GM19324 (cell line): ENCODE data around the gene ZNF221.
A peak's percentile ranks its signal among the peaks of the same experiment; 100 is the strongest.

Source experiments
- ATAC-seq: cut with Tn5 transposase; IDR thresholded peaks from one replicate; pipeline ENCODE4 v1.9.1; 2021; ENCODE audit warnings: mild to moderate bottlenecking, moderate library complexity; ENCODE audit not compliant: unreplicated experiment, low FRiP score

The ZNF221 gene

DNA sequence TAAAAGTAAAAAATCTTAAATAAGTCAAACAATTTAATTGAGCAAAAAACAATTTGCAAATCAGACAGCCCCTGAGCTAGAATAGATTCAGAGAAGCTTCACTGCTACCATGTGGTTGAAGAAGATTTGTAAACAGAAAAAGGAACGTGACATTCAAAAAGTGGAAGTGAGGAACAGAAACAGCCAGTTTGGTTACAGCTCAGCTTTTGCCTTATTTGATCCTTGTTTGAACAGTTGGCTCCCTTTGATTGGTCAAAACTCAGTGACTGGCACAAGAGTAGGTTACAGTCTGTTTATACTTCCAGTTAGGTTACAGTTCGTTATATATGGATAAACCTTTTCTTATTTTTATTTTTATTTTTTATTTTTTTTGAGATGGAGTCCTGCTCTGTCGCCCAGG is 5.8 kb downstream of the ZNF221 start:
- no peak for ATAC-seq

GRCh38 chr19:43957891-43958290 is 6.9 kb downstream of the ZNF221 start:
- ATAC-seq, result no peak

DNA sequence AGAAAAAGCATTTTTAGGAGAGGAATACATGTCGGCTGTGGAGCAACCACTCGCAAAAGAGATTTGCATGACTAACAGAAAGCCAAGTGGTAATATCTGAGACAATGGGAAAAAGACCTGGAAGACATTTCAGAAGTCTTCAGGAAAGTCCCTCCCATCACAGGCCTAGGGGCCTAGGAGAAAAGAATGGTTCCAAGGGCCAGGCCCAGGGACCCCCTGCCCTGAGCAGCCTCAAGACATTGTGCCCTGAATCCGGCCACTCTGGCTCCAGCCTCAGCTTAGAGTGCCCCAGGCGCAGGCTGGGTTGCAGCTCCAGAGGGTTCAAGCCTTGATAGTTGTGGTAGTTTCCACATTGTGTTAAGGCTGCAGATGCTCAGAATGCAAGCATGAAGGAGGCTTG is 9.4 kb downstream of the ZNF221 start:
- no peak for ATAC-seq

DNA sequence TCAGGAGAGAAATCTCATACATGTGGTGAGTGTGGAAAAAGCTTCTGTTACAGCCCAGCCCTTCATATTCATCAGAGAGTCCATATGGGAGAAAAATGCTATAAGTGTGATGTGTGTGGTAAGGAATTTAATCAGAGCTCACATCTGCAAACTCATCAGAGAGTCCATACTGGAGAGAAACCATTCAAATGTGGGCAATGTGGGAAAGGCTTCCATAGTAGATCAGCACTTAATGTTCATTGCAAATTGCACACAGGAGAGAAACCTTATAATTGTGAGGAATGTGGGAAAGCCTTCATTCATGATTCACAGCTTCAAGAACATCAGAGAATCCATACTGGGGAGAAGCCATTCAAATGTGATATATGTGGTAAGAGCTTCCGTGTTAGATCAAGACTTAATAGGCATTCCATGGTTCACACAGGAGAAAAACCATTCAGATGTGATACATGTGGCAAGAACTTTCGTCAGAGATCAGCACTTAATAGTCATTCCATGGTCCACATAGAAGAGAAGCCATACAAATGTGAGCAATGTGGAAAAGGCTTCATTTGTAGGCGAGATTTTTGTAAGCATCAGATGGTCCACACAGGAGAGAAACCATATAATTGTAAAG is 15.2 kb downstream of the ZNF221 start:
- ATAC-seq, result no peak

DNA sequence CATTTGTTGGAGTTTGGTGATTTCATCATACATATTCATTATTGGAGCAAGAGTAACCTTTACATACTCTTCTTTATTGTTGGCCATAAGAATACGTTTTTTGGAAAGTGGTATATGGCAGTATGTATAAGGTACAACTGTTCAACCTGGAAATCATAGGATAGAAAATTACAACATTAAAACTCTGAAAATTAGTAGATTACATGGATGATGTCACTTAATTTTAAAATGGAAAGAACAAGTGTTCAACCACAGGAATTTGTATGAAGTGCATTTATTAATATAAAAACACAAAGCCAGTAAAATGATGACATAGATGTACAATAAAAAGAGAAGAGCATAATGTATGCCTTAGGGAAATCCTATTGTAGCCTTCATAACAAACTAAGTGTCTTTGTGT is 25.7 kb downstream of the ZNF221 start:
- no peak for ATAC-seq

DNA sequence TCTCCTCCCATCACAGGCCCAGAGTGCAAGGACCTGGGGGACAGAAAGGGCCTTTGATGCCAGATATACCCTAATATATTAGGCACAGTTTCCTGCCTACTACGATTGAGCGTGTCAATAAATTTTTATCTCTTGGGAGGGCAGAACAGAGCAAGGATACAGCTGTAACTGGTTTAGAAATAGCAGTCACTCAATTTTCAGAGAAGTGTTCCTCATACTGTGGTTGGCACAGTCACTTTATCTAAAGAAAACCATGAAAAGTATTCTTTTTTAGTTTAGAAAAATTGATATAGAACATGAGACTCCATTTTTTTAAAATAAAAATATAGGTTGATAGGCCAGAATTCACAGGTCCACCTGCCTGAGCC is 32.5 kb downstream of the ZNF221 start:
- peak; percentile 24 for ATAC-seq

DNA sequence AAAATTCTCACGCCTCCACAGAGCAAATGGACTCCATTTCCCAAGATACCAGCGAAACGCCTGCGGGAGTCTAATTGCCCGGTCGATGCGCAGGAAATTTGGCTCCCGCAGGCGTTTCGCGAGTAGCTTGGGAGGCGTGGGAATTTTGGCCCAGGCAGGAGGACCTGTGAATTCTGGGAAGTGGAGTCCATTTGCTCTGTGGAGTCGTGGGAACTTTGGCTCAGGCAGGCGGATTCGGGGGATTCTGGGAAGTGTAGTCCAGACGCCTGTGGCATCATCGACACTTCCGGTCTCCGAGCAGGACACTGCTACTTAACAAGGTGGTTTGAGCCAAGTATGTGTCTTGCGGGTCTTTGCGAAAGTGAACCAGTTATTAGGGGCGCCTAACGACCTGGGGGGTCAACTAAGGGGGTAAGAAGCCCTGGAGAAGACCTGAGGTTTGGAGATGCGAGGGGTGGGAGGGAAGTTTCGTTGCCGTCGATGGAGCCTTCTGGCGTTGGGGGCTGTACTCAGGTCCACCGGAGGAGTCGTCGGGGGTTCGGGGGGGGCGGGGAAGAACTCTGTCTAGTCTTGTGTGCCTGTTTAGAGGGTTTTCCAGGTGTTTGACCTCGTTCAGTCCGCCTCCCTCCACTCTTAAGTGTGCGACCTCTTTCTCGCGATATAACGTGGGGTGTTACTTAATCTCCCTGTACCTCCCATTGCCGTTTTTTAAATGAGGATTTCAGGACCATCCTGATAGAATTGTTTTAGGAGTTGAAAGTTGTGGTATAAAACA is 33.1 kb downstream of the ZNF221 start, which contains the start of gene ZNF155:
TSS of gene ZNF155 (plus strand) at position 277 of the 775 bp plus-strand sequence. CDS start 4,356 bp downstream, outside the sequence.
- peak; percentile 90 for ATAC-seq

DNA sequence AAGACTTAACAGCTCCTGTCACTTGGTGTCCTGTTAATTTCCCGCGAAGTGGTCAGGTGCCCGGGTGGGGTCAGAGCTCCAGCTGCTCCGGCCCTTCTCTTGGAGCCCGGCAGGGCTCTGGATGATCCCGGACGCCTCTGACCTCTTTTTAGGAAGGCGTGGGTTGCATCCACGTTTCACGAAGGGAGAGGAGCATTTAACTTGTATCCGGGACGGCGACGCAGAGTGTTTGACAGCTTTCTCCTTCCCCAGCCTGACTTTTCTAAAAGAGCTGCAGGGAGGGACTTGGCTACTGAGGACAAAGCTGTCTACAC is 33.6 kb downstream of the ZNF221 start:
- ATAC-seq, result peak; percentile 17

DNA sequence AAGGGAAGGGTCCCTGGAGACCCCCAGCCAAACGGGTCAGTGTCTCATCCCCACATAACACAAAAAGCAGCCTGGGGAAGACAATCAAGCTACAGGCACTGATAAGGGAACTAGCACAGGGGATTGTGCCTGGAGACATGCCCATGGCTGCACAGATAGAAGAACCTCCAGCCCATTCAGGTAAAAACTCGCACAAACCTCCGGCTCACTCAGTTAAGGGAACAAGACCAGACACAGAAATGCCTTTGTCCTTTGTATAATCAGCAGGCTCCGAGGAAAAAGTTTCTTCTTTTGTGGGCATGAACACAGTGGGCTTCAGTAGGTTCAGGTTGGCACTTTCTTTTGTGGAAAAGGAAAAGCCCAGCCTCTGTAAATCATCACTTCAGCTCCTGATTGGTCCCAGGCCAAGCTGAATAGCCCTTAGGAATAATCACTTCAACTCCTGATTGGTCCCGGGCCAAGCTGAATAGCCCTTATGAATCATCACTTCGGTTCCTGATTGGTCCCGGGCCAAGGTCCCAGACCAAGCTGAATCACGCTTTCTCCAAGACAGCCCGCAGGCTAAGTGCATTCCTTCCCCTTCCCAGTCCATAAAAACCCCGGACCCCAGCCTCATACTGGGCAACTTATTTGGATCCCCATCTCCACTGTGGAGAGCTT is 46.7 kb downstream of the ZNF221 start:
- no peak for ATAC-seq

DNA sequence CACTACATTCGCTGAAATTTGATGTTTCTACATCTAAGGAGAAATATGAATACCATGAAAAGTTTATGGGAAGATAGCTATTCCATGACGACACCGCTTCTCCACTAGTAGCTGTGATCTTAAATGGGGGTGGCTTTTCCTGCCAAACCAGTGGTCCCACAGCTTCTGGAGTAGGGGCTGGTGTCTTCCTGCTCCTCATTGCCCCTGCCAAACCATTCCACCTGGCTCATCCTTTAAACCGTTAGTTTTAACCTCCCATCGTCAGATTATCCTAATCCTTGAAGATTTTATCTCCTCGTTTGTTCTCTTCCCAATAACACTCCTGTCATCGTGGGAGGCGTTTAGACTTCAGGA is 51.2 kb downstream of the ZNF221 start:
- no peak for ATAC-seq

DNA sequence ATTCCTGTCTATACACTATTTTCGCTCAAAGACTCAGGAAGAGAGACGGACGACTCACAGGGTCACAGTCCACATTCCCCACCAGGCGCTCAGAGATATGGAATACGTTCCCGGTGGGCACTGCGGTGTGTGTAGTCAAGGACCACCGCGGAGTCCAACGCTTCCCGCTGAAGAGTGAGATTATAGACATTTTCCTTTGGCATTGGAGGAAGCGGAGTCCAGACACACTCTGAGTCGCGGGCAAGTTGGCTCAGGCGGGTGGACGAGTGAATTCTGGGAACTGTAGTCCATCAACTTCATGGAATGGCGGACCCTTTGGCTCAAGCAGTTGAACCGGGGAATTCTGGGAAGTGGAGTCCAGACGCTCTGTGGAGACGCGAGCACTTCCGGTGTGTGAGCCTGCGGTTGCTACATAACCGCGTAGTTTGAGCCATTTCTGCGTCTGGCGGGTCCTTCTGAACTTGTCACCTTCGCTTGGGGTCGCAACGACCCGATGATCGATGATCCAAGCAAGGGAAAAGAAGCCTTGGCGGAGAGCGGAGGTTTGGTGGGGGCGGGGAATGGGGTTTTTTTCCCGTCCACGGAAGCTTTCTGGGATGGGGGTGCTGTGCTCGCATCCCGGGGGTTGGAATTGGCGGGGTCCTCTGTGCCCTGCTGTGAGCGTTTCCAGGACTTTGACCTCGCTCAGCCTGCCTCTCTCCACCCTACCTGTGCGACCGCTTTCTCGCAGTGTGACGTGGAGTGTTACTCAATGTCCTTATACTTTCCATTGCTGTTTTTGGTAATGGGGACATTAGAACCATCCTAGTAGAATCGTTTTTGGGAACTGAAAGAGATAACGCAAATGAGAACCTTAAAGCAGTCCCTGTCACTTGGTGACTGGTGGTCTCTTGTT is 51.8 kb downstream of the ZNF221 start, which contains the start of gene ZNF230:
TSS of gene ZNF230 (plus strand) at position 392 of the 895 bp plus-strand sequence. CDS start 4,122 bp downstream, outside the sequence.
- ATAC-seq, result peak; percentile 94

DNA sequence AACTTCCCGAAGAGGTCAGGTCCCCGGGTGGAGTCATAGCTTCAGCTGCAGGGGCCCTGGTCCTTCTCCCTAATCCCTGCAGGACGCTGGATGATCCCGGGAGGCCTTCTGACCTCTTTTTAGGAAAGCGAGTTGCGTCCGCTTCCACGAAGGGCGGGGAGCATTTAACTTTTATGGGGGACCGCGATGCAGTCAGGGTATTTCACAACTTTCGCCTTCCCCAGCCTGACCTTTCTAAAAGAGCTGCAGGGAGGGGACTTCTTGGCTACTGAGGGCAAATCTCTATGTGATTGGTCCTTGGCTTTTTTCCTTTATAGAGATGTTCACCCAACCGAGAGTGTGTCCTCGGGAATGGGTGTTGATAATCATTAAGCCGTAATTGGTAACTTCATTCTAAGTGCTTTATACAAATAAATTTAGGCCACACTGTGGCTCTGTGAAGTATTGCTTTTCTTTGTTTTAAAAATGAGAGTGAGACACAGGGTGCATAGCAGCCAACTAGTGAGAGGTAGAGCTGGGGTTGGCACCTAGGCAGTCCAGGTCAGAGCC is 52.5 kb downstream of the ZNF221 start:
- ATAC-seq, result peak; percentile 3

DNA sequence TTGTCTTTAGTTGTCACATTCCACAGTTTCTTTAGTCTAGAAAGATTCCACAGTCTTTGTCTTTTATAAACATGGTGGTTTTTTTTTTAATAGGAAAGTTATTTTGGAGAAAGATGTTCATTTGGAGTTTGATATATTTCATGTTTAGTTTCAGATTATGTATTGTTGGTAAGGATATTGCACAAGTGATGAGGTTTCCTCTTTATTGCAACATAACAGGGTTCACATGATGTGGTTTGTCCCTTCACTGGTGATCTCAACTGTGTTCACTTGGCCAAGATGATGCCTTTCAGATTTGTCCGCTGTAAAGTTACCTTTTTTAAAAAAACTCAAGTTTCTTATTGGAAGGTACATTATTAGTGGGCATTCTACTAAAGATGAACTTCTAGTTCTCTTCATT is 54.9 kb downstream of the ZNF221 start:
- ATAC-seq, result no peak

- ATAC-seq, result no peak
These were observed 56.4 kb downstream of the ZNF221 start for GRCh38 chr19:44007473-44007872.

- no peak for ATAC-seq
These were observed 59.4 kb downstream of the ZNF221 start for GRCh38 chr19:44010468-44010867.
